Activated CD8-positive, alpha-beta memory T cell treated with anti-CD3 and anti-CD28 coated beads for 36 hours (primary cell): ENCODE results near the gene COL7A1. TPM values are rescaled to one million over a fixed set of nuclear protein-coding genes. Genes with fewer than 3 reads are reported as not detected.
"Not testable (repeated sequence)": the region's sequence is repeated elsewhere in the genome, so short reads cannot be mapped to it uniquely, and the experiment has no call there.

Source experiments
- CTCF ChIA-PET: fragments of 350-600 bp; sonication (Branson Sonifier 250); formaldehyde crosslinking; loops from one replicate; lab custom pipeline; 2021; ENCODE audit warnings: antibody characterized with exemption; lab: Charles Lee
- POLR2A ChIA-PET: fragments of 350-600 bp; sonication (Branson Sonifier 250); formaldehyde crosslinking; loops from one replicate; lab custom pipeline; 2021; ENCODE audit warnings: antibody characterized with exemption; lab: Charles Lee
- total RNA-seq, 2 experiments: library from RNA; stranded (reverse); gene quantifications; one replicate each; pipeline ENCODE4 v1.2.3, GENCODE V29; 2021

The COL7A1 gene
- total RNA-seq, 2 experiments from 2014 or later = 0.99 to 1.3 TPM

DNA sequence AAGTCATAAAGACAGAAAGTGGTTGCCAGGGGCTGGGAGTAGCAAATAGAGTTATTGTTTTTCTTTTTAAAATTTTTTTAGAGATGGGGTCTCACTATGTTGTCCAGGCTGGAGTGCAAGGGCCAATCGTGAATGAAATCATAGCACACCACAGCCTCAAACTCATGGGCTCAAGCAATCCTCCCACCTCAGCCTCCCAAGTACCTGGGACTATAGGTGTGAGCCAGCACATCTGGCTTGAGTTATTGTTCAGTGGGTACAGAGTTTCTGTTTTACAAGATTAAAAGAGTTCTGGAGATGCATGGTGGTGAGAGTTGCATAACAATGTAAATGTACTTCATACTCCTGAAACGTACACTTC, 62.2 kb downstream of the COL7A1 start:
- CTCF ChIA-PET = no interaction called here
- POLR2A ChIA-PET = no interaction called here

DNA sequence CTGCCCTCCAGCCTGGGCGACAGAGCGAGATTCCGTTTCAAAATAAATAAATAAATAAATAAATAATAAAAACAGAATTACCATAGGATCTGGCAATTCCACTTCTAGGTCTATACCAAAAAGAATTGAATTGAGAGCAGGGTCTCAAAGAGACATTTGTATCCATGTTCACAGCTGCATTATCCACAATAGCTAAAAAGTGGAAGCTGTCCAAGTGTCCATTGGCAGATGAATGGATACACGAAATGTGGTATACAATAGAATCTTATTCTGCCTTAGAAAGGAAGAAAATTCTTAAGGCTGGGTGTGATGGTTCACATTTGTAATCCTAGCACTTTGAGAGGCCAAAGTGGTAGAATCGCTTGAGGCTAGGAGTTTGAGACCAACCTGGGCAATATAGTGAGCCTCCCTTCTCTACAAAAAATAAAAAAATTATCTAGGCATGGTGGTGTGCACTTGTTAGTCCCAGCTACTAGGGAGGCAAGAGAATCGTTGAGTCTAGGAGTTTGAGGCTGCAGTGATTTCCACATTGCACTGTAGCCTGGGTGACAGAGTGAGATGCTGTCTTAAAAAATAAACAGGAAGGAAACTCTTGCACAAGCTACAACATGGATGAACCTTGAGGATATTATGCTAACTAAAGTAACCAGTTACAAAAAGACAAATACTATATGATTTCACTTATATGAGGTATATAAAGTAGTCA, 62.7 kb downstream of the COL7A1 start:
- ChIA-PET CTCF (interaction anchor here (0.6 kb wide), 1 partner anchor 83 kb away, joined by 4 read pairs; no protein-coding TSS in a partner anchor), POLR2A (interaction anchor here (0.6 kb wide), 1 partner anchor 113 kb away, joined by 3 read pairs; no protein-coding TSS in a partner anchor)

DNA sequence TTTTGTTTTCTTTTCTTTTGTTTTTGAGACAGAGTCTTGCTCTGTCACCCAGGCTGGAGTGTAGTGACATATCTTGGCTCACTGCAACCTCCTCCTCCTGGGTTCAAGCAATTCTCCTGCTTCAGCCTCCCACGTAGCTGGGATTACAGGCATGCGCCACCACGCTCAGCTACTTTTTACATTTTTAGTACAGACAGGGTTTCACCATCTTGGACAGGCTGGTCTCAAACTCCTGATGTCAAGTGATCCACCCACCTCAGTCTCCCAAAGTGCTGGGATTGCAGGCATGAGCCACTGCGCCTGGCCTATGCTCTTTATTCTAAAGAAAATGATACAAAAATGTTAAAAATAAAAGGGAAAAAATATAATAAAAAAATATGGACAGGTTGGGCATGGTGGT, 64.4 kb downstream of the COL7A1 start:
- POLR2A ChIA-PET = not testable (repeated sequence)
- CTCF ChIA-PET = interaction anchor here (1.4 kb wide), 1 partner anchor 126 kb away, joined by 3 read pairs; no protein-coding TSS in a partner anchor

DNA sequence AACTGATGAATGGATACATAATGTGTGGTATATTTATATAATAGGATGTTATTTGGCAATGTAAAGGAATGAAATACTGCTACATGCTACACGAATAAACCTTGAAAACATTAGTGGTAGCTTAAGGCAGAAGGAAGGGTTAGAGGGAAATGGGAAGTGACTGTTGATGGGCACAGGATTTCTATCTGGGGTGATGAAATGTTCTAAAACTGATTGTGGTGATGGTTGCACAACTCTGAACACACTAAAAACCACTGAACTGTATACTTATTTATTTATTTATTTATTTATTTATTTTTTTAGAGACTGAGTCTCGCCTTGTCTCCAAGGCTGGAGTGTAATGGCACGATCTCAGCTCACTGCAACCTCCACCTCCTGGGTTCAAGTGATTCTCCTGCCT, 66.4 kb downstream of the COL7A1 start:
- POLR2A ChIA-PET = no interaction called here
- CTCF ChIA-PET = no interaction called here

DNA sequence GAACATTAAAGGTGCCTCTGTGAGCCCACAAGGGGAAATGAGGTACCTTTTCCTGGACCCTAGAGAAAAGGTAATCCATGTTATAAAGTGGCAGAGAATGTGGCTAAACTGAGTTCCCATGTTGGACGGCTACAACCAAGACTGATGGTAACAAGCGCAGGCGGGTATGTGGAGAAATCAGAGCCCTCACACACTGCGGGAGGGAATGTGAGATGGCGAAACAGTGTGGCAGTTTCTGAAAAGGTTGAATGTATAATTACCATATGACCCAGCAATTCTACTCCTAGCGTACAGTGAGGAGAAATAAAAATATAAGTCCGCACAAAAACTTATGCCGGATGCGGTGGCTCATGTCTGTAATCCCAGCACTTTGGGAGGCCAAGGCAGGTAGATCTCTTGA, 67.1 kb downstream of the COL7A1 start:
- CTCF ChIA-PET = no interaction called here
- POLR2A ChIA-PET = no interaction called here

DNA sequence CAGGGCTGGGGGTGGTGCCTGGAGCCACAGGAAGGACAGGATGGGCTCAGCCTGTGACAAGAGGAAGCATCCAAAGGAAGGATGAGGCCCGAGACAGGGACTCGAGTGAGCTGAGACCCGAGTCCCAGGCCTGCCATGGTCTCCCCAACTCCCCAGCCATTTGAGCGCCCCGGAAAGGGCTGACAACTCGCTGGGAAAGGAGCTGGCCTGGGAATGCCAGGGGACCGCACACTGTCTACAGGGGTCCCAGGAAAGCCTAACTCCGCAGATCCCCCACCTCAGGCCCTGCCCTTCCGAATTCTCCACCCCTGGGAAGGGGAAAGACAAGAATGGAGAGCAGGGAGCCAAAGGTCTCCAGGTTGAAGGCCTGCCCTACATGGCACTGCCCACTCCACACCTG, 70.2 kb downstream of the COL7A1 start:
- ChIA-PET POLR2A (no interaction called here), CTCF (no interaction called here)

DNA sequence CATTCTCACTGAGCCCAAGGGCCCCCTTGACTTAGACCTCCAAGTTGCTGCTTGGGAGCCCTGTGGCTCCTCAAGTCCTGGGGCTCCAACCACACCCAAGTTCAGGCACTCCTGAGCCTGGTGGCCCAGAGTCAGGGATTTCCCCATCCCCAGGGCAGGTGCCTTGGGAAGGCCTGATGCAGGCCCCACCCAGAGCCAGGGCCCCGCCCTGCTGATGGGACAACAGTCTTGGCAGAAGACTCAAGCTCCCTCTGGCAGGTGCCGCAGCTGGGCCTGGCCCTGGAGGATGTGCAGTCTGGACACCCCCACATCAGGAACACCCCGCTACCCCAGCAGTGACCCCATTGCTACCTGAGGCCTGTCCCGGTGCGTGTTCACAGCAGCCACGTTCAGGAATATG, 73.5 kb downstream of the COL7A1 start:
- ChIA-PET POLR2A (no interaction called here), CTCF (interaction anchor here (0.6 kb wide), 1 partner anchor 884 kb away, joined by 3 read pairs; no protein-coding TSS in a partner anchor)

DNA sequence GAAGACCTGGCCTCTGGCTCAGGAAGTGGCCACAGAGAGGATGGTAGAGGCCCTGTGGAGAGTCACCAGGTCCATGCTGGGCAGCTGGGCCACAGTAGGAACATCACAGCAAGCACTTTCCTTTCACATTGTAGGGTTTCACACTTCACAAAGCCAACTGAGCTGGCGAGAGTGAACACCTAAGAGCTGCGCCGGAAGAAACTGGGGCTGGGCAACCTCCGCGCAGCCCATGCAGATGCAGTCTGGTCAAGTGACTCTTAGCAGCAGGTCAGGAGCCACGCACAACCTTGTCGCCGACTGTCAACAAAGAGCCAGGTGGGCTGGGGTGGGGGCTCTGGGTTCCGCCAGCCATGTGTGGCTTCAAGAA, 75.9 kb downstream of the COL7A1 start:
- CTCF ChIA-PET = interaction anchor here (2.4 kb wide), 1 partner anchor 83 kb away, joined by 5 read pairs; no protein-coding TSS in a partner anchor
- POLR2A ChIA-PET = no interaction called here

DNA sequence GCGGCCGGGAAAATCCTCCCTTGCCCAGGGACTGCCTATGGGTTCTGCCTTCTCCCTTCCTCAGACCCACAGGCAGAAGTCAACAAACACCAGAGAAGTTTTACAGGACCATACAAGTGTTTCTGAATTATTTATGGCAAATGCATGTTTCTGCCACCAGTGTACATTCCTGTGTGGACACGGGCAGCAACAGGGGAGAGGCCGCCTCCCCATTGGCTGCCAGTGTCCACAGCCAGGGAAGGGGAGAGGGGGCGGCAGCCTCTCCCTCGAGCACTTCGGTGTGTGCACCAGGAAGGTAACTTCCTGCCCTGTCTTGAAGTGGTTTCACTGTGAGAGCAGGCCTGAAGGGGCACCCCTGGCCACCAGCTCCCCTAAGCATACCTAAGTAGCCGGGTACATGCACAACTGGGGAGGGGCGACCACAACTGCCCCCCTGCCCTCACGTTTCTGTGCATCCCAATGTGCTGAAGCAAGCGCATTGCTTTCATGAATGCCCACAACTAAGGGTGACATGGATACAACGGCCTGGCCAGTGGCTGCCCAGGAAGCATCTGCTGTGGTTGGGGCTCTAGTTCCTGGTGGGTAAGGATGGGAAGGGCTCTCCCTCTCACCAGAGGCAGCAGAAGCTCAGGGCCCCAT, 76.4 kb downstream of the COL7A1 start:
- CTCF ChIA-PET = interaction anchor here (2.4 kb wide), 1 partner anchor 83 kb away, joined by 5 read pairs; no protein-coding TSS in a partner anchor
- POLR2A ChIA-PET = no interaction called here

DNA sequence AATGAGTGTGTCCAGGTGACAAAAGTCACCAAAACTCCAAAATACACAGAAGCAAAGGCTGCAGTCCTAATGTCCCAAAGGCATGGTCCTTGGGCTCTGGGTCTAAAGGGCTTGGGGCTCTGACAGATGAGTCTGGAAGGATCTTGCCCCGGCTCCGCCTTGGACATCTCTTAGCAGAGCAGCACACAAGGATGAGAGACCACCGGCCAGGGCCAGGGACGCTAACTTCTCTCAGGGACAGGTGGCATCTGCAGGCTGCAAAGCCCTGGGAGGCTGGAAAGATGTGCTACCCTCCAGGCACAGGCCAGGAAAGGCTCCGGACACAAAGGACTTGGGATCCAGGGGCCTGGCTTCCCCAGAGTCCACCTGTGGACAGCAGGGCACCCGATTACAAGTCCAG, 77.1 kb downstream of the COL7A1 start:
- POLR2A ChIA-PET = no interaction called here
- CTCF ChIA-PET = no interaction called here

DNA sequence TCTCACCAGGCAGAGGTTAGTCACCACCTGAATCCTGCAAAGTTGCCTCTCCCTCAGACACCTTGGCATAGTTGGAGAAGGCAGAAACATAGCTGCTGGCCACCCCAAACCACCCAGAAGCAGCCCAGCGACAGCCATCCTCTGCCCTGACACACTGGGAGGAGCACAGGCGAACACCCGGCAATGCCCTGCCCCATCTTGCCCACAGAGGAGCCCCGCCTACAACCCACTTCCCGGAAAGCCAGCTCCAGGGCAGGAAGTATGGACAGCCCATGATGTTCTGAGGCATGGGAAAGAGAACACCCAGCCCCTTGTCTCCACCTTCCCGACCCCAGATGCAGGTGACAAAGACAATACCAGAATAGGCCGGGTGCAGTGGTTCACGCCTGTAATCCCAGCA, 78.6 kb downstream of the COL7A1 start:
- POLR2A ChIA-PET = no interaction called here
- CTCF ChIA-PET = interaction anchor here (0.8 to 0.9 kb wide), 2 partner anchors 43 to 80 kb away, joined by 3 read pairs; no protein-coding TSS in a partner anchor

DNA sequence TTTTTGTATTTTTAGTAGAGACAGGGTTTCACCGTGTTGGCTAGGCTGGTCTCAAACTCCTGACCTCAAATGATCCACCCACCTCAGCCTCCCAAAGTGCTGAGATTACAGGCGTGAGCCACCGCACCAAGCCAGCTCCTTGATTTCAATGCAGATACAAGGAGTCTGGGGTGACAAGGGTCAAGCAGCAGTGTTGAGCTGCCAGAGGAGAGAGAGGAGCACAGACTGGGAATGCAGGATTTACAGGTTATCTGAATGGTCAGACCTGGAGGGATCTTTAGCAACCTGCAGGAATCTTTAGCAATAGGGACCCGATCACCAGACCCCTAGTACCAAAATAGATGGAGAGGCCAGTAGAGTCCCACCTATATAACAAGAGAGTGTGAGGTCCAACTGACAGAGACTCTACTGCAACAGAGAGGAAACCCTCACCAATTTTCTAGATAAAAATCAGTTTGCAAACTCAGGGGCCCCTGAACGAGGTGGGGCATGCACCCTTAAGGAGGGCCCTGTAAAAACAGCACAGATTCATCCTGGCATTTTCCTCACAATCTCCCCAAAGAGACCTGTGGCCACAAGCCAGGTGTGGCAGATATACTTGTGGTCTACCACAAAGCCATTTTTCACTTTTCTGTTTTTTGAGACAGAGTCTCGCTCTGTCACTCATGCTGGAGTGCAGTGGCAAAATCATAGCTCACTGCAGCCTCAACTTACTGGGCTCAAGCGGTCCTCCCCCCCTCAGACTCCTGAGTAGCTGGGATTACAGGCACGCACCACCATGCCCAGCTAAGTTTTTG, 80.5 kb downstream of the COL7A1 start:
- ChIA-PET POLR2A (interaction anchor here (0.6 kb wide), 1 partner anchor 213 kb away, joined by 3 read pairs; no protein-coding TSS in a partner anchor), CTCF (interaction anchor here (1.0 kb wide), 1 partner anchor 9 kb away, joined by 3 read pairs; no protein-coding TSS in a partner anchor)

Other genes starting within 250 kb of the COL7A1 start
- not detected for gene FBXW12, start 223.1 kb downstream of the COL7A1 start, total RNA-seq
- 1 to 10 TPM; 4.9 to 5.3 TPM for gene PLXNB1, start 165.2 kb downstream of the COL7A1 start, total RNA-seq
- 10 to 100 TPM; 28.3 to 30.7 TPM for gene CCDC51, start 155.2 kb downstream of the COL7A1 start, total RNA-seq
- gene TMA7, start 155.1 kb downstream of the COL7A1 start, total RNA-seq = 100 to 1,000 TPM; 402 to 429 TPM
- gene ATRIP, start 148.6 kb downstream of the COL7A1 start, total RNA-seq = 10 to 100 TPM; 20.8 to 21.3 TPM
- gene SHISA5, start 91.2 kb downstream of the COL7A1 start, total RNA-seq = 10 to 100 TPM; 78.1 to 87.2 TPM
- gene PFKFB4, start 38.5 kb downstream of the COL7A1 start, total RNA-seq = 10 to 100 TPM; 16.2 to 18.7 TPM
- not detected for gene UCN2, start 31.5 kb downstream of the COL7A1 start, total RNA-seq
- gene UQCRC1, start 14.3 kb upstream of the COL7A1 start, total RNA-seq = 100 to 1,000 TPM; 230 to 237 TPM
- gene TMEM89, start 26.4 kb upstream of the COL7A1 start, total RNA-seq = not detected
- gene SLC26A6, start 40.1 kb upstream of the COL7A1 start, total RNA-seq = 10 to 100 TPM; 30.4 to 32.8 TPM
- 10 to 100 TPM; 23.6 to 24.4 TPM for gene CELSR3, start 67.6 kb upstream of the COL7A1 start, total RNA-seq
- gene NCKIPSD, start 90.6 kb upstream of the COL7A1 start, total RNA-seq = 10 to 100 TPM; 42.2 to 42.6 TPM
- gene IP6K2, start 121.9 kb upstream of the COL7A1 start, total RNA-seq = 10 to 100 TPM; 42.8 to 47.9 TPM